GM19328 (cell line): ENCODE data around the gene ACP3.
"Not testable (repeated sequence)": the region's sequence is repeated elsewhere in the genome, so short reads cannot be mapped to it uniquely, and the experiment has no call there.

Experiments
- ATAC-seq: cut with Tn5 transposase; IDR thresholded peaks from one replicate; pipeline ENCODE4 v1.9.1; 2021; ENCODE audit warnings: mild to moderate bottlenecking, moderate library complexity; ENCODE audit not compliant: unreplicated experiment

Gene ACP3, protein sequence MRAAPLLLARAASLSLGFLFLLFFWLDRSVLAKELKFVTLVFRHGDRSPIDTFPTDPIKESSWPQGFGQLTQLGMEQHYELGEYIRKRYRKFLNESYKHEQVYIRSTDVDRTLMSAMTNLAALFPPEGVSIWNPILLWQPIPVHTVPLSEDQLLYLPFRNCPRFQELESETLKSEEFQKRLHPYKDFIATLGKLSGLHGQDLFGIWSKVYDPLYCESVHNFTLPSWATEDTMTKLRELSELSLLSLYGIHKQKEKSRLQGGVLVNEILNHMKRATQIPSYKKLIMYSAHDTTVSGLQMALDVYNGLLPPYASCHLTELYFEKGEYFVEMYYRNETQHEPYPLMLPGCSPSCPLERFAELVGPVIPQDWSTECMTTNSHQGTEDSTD

DNA sequence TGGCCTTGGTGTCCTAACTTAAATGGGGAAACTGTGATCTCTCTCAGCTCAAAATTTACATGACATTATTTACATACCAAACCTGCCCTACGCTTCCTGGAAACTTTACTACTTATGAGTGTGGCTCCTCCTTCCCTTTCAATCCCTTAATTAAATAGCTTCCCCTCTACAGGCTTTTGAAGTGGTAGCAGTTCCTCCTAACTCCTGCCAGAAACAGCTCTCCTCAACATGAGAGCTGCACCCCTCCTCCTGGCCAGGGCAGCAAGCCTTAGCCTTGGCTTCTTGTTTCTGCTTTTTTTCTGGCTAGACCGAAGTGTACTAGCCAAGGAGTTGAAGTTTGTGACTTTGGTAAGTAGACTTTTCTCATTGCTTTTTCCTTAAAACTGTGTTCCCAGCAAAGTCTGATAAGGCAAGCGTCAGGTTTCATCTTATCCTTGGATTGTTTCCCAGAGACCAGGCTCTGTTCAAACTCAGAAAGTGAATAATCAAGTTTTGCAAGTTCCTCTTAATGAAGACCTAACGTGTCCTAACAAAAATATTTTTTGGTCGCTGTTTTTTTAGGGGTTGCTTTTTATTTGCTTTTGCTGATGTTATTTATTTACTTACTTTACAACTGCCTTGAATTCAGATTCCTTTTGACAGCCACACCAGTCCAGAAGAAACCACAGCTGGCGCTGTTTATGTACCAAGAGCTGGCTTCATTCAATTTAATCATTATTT, at the start of gene ACP3:
Gene ACP3 (plus strand): TSS at position 179 of the 720 bp plus-strand sequence. CDS start 50 bp downstream, at position 229.
- peak; percentile 77 for ATAC-seq

DNA sequence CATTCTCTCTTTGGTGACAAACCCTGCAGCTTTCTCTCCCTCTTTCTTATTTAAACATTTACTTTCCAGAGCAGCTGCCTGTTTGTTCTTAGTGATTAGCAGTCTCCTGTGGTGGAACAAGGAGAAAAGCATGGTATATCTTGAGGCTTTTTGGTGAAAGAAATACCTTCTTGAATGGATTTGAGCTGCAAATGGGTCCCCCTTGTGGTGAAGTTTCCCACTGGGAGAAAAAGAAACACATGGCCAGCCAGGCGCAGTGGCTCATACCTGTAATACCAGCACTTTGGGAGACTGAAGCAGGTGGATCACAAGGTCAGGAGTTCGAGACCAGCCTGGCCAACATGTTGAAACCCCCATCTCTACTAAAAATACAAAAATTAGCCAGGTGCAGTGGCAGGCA, 48.3 kb upstream of the ACP3 start:
- no peak for ATAC-seq

DNA sequence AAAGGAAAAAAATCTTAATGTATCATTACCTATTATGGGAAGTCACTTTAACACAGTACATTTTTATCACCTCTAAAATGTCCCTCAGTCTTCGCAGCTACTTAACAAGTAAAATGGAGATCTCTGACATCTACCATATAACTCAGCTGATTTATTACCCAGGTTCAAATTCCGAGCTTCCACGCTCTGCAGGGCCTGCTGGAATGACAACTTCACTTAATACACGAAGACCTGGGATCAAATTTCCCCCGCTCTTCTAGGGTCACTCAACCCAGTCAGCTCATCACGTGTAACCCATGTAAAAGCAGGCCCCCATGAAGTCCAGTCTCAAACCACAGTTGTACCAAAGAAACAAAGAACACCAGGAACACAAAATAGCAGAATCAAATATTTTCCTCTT, 44.2 kb upstream of the ACP3 start:
- ATAC-seq, result no peak

DNA sequence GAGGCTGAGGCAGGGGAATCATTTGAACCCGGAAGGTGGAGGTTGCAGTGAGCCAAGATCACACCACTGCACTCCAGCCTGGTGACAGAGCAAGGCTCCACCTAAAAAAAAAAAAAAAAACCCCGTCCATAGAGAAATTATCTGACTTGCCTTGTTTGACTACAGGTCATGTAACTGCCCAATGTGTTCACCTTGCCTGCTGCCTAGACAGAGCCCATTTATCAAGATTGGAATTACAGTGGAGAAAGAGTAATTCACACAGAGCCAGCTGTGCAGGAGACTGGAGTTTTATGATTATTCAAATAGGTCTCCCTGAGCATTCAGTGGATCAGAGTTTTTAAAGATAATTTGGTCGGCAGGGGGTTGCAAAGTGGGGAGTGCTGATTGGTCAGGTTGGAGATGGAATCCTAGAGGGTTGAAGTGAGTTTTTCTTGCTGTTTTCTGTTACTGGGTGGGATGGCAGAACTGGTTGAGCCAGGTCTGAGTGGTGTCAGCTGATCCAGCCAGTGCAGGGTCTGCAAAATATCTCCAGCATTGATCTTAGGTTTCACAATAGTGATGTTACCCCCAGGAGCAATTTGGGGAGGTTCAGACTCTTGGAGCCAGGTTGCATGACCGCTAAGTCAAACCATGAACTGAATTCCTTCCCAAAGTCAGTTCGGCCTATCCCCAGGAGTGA, 40.8 kb upstream of the ACP3 start:
- no peak for ATAC-seq

DNA sequence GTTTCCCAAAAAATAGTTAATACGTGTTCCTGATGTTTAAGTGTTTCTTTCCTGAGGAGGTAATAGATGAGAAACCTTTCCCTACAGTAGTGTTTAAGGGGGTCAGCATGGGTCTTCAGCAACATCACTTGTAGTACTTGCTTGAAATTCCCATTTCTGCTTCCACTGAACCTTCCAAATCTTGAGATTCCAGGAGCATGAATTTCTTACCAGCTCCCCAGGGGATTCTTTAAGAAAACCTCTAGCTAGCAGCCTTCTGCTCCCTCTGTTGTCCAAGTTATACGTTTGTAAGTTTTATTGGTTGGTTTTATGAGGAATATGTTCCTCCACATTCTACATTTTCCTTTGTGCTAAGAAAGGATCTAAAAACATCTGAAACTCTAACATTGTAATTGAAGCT, 38.2 kb upstream of the ACP3 start:
- no peak for ATAC-seq

DNA sequence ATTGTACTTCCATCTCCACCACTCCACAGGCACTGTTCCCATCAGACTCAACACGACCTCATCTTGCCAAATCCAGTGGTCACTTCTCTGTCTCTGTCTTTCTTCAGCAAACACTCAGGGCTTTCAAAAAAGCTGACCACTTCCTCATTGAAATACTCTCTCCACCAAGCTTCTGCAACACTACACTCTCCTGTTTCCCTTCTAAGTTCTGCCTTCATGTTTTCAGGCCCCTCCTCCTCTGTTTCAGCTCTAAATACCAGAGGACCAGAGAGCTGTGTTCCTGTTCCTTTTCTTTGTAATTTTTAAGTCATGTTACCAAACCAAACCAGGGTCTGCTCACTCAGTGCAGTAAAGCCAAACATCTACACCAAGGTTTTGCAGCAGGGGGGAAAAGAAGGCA, 33.8 kb upstream of the ACP3 start:
- no peak for ATAC-seq

DNA sequence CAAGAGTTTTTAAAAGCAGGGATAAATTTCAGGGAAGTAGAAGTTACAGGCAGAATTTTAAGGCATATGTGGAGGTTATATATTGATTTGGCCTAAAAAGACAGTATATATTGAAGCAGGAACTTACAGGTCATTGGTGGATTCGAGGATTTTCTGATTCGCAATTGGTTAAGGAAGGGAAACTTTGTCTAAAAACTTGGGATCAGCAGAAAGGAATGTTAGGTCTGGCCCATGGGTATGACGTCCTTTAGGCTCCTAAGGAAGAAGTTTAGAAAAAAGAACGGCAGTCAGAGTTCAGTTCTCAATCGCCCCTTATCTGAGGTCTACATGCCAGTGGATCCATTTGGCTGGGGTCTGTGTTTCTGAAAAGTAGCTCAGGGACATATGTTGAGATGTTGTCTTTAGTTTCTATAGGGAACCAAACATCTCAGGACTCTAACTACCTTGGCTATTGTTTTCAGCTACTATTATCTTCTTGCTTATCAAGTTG, 33.2 kb upstream of the ACP3 start:
- ATAC-seq, result no peak

DNA sequence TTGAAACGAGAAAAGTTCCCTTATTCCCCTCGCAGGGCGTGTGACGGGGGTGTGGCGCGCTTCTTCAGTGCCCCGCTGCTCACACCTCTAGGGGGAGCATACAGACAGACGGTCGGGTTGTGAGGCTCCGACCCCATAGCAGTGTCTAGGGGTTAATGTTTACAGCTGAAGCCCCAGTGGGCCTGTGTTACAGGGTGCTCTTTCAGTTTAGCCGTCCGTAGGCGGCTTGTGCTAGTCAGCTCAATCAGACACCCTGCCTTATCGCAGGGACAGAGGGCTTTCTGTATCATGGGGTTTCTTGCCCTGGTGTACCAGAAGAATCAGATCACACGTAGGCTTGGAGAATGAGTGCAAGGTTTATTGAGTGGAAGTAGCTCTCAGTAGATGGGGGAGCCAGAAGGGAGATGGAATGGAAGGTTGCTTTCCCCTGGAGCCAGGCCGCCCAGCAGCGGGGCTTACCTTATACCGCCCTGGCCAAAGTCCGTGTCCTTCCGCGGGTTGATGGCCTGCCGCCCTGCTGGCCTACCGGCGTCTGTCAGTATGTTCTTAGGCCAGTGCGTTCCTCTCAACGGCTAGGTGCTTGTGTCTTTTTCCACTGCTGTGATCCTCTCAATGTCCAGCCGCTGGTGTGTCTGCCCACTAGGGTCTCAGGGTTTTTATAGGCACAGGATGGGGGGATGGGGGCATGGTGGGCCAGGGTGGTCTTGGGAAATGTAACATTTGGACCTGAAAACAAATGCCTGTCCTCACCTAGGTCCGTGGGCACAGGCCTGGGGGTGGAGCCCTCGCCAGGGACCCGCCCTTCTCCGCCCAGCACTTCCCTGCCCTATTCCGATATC, 32.2 kb upstream of the ACP3 start:
- no peak for ATAC-seq

DNA sequence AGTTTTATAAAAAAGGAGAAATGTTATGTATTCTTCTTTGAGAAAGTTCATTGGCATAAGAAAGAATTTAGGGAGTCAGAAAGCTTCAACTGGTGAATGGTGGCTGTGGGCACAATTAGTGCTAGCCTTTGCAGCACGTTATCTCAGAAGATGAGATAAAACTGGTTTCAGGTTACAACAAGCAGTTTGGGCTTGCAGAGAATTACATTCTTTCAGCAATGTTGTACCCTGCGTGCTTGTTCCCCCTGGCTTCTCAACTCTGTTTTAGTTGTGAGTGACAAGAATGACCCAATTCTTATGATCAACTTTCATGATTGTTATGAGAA, 31.6 kb upstream of the ACP3 start:
- ATAC-seq, result no peak

DNA sequence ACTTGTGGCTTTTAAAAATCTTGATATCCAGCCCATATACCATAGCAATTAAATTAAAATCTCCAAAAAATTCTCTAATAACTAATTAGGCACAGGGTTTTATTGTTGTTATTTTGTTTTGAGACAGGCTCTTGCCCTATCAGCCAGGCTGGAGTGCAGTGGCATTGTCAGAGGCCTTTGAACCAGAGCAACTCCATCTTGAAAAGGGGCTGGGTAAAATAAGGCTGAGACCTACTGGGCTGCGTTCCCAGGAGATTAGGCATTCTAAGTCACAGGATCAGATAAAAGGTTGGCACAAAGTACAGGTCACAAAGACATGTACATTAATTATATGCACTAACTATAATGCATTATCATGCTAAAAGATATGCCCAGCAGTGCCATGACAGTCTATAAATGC, 31.2 kb upstream of the ACP3 start:
- no peak for ATAC-seq

DNA sequence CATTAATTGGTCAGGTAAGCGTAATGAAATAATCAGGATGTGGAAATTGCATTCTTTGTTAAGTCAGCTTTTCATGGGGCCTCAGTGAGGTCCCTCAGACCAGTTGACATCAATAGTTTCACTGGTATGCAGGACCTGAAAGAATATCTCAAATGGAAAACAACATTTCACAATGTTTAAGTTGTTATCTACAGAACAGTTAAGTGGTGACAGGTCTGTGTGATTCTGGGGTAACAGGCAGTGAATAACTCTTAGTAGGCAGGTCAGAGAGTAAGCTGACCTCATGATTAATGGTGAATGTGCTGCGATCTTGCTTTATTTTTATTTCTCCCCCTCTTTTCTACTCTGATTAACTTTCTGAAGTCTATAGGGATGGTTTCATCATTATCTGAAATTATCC, 28.9 kb upstream of the ACP3 start:
- ATAC-seq, result no peak

DNA sequence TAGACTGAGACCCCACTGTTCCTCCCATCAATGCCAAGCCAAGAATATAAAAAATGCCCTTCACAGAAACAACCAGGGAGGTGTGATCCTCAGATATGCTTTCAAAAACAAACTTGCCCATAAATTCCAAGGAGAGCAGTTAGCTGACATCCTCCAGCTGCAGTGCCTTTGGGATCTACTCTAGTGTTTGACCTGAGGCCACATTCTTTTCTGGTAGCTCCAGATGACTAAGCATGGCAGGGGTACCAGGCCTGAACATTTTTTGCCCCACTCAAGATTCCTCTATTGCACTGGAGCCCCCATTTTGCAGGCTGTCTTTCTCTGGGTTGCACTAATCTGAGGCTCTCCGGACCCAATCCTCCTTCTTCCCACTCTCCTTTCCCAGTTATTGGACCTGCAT, 27.9 kb upstream of the ACP3 start:
- no peak for ATAC-seq

DNA sequence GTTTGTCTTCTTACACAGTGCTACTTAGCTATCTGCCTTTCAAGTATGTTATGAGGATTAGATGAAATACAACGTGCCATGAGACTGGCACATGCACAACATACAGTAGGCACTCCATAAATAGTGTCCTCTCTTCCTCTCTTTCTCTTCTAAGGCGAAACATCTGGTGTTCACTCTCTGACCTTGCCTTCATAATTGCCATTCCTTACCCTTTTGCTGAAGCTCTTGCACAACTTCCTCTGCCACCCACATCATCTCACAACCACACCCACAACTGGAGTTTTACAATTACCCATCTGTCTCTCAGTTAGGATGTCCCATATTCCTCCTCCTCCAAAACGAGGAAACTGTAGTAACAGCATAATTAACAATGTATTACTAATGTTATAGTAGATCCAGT, 26.4 kb upstream of the ACP3 start:
- no peak for ATAC-seq

DNA sequence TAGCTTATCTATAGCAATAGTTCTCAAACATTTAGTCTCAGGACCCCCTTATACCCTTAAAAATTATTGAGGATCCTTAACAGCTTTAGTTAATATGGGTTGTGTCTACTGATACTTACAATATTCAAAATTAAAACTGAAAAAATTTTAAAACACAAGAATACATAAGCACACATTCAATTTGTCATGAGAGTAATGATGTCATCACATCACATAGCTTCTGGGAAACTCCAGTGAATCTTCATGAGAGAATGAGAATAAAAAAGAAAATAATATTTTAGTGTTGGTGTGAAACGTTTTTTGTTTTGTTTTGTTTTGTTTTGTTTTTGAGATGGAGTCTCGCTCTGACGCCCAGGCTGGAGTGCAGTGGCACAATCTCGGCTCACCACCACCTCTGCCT, 25.2 kb upstream of the ACP3 start:
- ATAC-seq, result no peak

DNA sequence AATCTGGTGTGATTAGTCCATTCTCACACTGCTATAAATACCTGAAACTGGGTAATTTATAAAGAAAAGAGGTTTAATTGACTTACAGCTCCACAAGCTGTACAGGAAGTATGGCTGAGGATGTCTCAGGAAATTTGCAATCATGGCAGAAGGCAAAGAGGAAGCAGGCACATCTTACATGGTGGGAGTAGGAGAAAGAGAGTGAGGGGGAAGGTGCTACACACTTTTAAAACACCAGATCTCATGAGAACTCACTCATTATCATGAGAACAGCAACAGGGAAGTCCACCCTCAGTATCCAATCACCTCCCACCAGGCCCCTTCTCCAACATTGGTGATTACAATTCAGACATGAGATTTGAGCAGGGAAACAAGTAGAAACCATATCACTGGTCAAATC, 24.0 kb upstream of the ACP3 start:
- no peak for ATAC-seq

DNA sequence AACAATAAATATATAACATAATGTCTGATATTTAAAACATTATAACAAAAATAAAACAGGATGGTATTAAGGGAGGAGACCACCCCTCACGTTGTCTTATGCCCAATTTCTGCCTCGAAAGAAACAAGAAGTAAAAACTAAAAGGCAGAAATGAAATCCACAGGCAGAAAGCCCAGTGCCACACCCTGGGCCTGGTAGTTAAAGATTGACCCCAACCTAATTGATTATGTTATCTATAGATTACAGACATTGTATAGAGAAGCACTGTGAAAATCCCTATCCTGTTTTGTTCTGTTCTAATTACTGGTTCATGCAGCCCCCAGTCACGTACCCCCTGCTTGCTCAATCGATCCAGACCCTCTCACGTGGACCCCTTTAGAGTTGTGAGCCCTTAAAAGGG, 22.3 kb upstream of the ACP3 start:
- no peak for ATAC-seq

DNA sequence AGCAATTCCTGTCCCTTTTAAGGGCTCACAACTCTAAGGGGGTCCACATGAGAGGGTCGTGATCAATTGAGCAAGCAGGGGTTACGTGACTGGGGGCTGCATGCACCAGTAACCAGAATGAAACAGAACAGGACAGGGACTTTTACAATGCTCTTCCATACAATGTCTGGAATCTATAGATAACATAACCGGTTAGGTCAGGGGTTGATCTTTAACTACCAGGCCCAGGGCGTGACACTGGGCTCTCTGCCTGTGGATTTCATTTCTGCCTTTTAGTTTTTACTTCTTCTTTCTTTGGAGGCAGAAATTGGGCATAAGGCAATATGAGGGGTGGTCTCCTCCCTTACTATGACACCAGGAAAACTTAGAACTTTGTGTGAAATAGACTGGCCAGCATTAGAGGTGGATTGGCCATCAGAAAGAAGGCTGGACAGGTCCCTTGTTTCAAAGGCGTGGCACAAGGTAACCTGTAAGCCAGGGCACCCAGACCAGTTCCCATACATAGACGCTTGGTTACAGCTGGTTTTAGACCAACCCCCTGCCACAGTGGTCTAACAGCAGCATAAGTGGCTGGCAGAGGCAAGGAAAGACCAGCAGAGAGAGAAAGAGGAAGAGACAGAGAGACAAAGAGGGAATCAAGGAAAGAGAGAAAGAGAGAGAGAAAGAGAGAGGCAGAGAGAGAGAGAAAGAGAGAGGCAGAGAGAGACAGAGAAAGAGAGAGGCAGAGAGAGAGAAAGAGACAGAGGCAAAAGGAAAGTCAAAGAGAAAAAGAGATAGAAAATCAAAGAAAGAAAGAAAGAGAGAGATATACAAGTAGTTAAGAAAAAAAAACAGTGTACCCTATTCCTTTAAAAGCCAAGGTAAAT, 13.6 kb upstream of the ACP3 start:
- ATAC-seq, result not testable (repeated sequence)

DNA sequence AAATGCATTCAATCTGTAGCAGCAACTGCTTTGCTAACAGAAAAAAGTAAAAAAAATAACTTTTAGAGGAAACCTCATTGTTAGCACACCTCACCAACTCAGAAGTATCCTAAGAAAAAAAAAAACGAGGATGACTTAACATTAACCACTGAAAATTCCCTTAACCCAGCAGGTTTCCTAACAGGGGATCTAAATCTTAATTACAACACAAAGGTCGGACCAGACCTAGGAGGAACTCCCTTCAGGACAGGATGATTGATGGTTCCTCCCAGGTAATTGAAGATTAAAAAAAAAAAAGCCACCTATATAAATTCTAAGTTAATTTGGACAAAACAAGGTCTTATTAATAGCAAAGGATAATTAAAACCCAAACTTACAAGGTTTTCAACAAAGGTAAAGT, 12.9 kb upstream of the ACP3 start:
- ATAC-seq, result not testable (repeated sequence)

DNA sequence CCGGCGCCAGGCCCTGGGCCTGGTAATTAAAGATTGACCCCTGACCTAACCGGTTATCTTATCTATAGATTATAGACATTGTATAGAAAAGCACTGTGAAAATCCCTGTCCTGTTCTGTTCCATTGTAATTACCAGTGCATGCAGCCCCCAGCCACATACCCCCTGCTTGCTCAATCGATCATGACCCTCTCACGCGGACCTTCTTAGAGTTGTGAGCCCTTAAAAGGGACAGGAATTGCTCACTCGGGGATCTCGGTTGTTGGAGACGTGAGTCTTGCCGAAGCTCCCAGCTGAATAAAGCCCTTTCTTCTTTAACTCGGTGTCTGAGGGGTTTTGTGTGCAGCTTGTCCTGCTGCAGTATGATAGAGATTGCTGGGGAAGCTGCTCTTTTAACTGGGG, 7.2 kb upstream of the ACP3 start:
- not testable (repeated sequence) for ATAC-seq

DNA sequence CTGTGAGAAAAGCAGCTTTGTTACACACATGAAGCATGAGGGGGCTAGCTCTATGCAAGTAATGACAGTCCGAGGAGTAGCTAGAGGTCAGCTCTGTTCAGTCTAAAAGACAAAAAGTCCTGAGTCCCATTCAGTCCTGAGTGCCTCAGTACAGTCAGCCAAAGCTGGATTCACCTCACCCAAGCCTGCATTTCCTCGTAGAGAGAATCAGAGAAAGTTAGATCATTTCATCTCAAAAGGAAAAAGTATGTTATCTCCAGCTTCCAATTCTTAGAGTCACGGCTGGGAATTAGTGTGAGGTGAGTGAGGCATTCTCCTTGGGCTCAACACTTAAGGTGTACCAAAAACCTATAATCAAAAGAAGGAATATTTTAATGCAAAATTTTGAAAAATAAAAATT, 5.9 kb upstream of the ACP3 start:
- ATAC-seq, result no peak
